AG09309 (cell line): ENCODE measurements around the gene NR3C1.
"Not testable (repeated sequence)": the region's sequence is repeated elsewhere in the genome, so short reads cannot be mapped to it uniquely, and the experiment has no call there.

ENCODE experiments used
- DNase-seq: peaks from one replicate; pipeline ENCODE4 v3.0.0-alpha.2; 2010; ENCODE audit warnings: low read depth
- H3K4me3 ChIP-seq: 2 replicates; pipeline ENCODE4 v1.5.1; 2011; ENCODE audit warnings: mild to moderate bottlenecking, low read depth, low read length, moderate library complexity; ENCODE audit not compliant: control insufficient read depth
- CTCF ChIP-seq: IDR thresholded peaks from 2 replicates; pipeline ENCODE4 v1.5.1; 2011; ENCODE audit warnings: mild to moderate bottlenecking, low read depth, low read length, inconsistent platforms; ENCODE audit not compliant: insufficient read depth, control insufficient read depth; ENCODE audit errors: missing control alignments

NR3C1 gene

GRCh38 chr5:143336485-143336884, 67.0 kb downstream of the NR3C1 start:
- no peak for DNase-seq
- H3K4me3 ChIP-seq = no peak overlapping the region
- no peak for TF ChIP-seq CTCF

GRCh38 chr5:143334903-143335302, 68.6 kb downstream of the NR3C1 start:
- no peak overlapping the region for H3K4me3 ChIP-seq
- DNase-seq = no peak
- no peak for TF ChIP-seq CTCF

- H3K4me3 ChIP-seq, DNase-seq: not testable (repeated sequence)
These were observed 69.1 kb downstream of the NR3C1 start for GRCh38 chr5:143334380-143334779.

GRCh38 chr5:143331956-143332355, 71.5 kb downstream of the NR3C1 start:
- TF ChIP-seq CTCF = no peak
- H3K4me3 ChIP-seq = no peak overlapping the region
- no peak for DNase-seq

- no peak for TF ChIP-seq CTCF
- H3K4me3 ChIP-seq = no peak overlapping the region
- DNase-seq = no peak
These were observed 73.6 kb downstream of the NR3C1 start for GRCh38 chr5:143329843-143330242.

GRCh38 chr5:143328589-143329220, 74.8 kb downstream of the NR3C1 start:
- no peak for TF ChIP-seq CTCF
- DNase-seq = no peak
- no peak overlapping the region for H3K4me3 ChIP-seq

GRCh38 chr5:143325086-143325485, 78.4 kb downstream of the NR3C1 start:
- DNase-seq, H3K4me3 ChIP-seq: not testable (repeated sequence)

GRCh38 chr5:143322931-143323630, 80.4 kb downstream of the NR3C1 start:
- not testable (repeated sequence) for DNase-seq, H3K4me3 ChIP-seq
